ENCODE data around the gene LGALS13. TPM values are rescaled to one million over a fixed set of nuclear protein-coding genes. Genes with fewer than 3 reads are reported as not detected.

The LGALS13 gene
- total and polyA plus RNA-seq, 7 experiments from 2014 or later, result not detected

DNA sequence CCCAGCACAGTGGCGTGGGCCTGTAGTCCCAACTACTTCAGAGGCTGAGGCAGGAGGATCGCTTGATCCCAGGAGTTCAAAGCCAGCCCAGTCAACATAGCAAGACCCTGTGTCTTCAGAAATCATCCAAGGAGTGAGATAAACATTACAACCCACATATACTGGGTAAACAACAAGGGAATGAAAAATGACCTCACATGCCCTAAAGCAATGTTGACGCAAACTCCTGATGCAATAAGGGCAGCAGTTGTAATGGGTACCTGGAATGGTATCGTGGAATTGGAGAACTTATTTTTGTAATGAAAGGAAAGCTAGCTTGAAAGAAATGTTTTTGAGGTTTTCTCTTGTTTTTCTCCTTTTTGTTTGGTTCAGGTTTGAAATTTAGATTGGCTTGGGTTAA lies 28.9 kb downstream of the LGALS13 start:
- Histone ChIP-seq H3K9me3 (ENCODE audit: control insufficient read depth in 2 of 3, low read length in 3 of 3) (no peaks in the 10 kb centered on the region), H3K27ac (ENCODE audit: low read depth, low read length) (no peak overlapping the region), H3K4me1 (ENCODE audit: control insufficient read depth in 2 of 2, insufficient read depth in 2 of 2, low read length in 2 of 2) (no peaks in the 10 kb centered on the region), H3K27me3 (ENCODE audit: control insufficient read depth in 2 of 2, insufficient read depth in 2 of 2, low read length in 2 of 2) (peaks cover 0 to 3% of the 10 kb centered on the region in 2 donors), H3K4me3 (ENCODE audit: low read length) (no peak overlapping the region), H3K36me3 (ENCODE audit: control insufficient read depth in 2 of 3, insufficient read depth in 3 of 3, low read length in 3 of 3) (no peaks in the 10 kb centered on the region)
- Mint-ChIP-seq H3K27me3 (peaks cover 12 to 26% (median 20%) of the 10 kb centered on the region in 5 donors), H3K4me3 (no peak overlapping the region), H3K4me1 (peaks cover 0 to 2% (median 0%) of the 10 kb centered on the region in 7 donors), H3K36me3 (peaks cover 0 to 5% (median 0%) of the 10 kb centered on the region in 5 donors), H3K27ac (no peak overlapping the region), H3K9me3 (peaks cover 0 to 12% (median 3%) of the 10 kb centered on the region in 11 donors)
- DNase-seq (no peak), ATAC-seq (no peak)
- intact Hi-C loops (cut with micrococcal nuclease), result no loop called here
- CTCF ChIA-PET, result interaction anchor here (0.6 kb wide), 1 partner anchor 85 kb away, joined by 7 read pairs; no protein-coding TSS in a partner anchor
- POLR2A ChIA-PET, result no interaction called here

DNA sequence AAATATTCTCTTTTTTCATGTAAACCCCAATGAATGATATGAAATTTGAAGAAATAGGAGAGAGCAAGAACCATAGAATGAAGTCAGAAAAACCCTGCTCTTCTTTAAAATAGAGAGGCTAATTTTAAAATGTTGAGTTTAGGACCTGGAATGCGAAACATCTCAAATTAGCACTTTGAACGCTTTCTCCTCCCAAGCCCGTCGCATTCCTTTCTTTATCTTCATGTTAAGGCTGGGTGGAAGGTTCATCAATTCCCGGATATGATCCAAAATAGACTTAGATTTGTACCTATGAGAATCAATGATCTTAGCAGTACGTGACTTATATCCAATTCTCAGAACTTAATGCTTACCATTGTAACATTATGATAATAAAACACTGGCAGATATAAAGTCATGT lies 29.3 kb downstream of the LGALS13 start:
- CTCF ChIA-PET, result no interaction called here
- Histone ChIP-seq H3K4me1 (ENCODE audit: control insufficient read depth in 2 of 2, insufficient read depth in 2 of 2, low read length in 2 of 2) (no peaks in the 10 kb centered on the region), H3K36me3 (ENCODE audit: control insufficient read depth in 2 of 3, insufficient read depth in 3 of 3, low read length in 3 of 3) (no peaks in the 10 kb centered on the region), H3K9me3 (ENCODE audit: control insufficient read depth in 2 of 3, low read length in 3 of 3) (no peaks in the 10 kb centered on the region), H3K4me3 (ENCODE audit: low read length) (no peak overlapping the region), H3K27me3 (ENCODE audit: control insufficient read depth in 2 of 2, insufficient read depth in 2 of 2, low read length in 2 of 2) (peaks cover 0 to 4% of the 10 kb centered on the region in 2 donors), H3K27ac (ENCODE audit: low read depth, low read length) (no peak overlapping the region)
- intact Hi-C loops (cut with micrococcal nuclease), result no loop called here
- Mint-ChIP-seq H3K4me1 (peaks cover 0 to 2% (median 0%) of the 10 kb centered on the region in 7 donors), H3K27ac (no peak overlapping the region), H3K36me3 (peaks cover 0 to 5% (median 0%) of the 10 kb centered on the region in 5 donors), H3K27me3 (peaks cover 15 to 30% (median 23%) of the 10 kb centered on the region in 5 donors), H3K9me3 (peaks cover 0 to 12% (median 3%) of the 10 kb centered on the region in 11 donors), H3K4me3 (no peak overlapping the region)
- ATAC-seq, result no peak
- POLR2A ChIA-PET, result no interaction called here
- DNase-seq, result no peak

DNA sequence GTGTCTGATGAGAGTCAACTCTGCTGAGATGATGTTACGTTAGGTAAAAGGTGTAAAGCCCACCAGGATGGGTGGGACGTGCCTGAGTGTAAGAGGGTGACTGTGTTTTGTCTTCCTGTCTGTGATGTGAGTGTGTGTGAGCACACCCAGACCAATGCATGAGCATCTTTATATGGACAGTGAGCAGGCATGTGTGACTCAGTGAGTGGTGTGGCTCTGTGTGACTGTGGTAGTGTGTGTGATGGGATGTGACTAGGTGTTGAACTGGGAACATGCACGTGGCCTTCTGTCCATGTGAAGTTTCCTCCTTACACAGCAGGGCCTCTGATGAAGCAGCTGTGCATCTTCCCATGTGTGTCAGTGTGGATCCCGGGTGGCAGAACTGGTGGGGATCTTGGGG lies 35.6 kb downstream of the LGALS13 start:
- Histone ChIP-seq H3K27ac (ENCODE audit: low read depth, low read length) (no peak overlapping the region), H3K4me1 (ENCODE audit: control insufficient read depth in 2 of 2, insufficient read depth in 2 of 2, low read length in 2 of 2) (no peaks in the 10 kb centered on the region), H3K9me3 (ENCODE audit: control insufficient read depth in 2 of 3, low read length in 3 of 3) (no peaks in the 10 kb centered on the region), H3K4me3 (ENCODE audit: low read length) (no peak overlapping the region), H3K27me3 (ENCODE audit: control insufficient read depth in 2 of 2, insufficient read depth in 2 of 2, low read length in 2 of 2) (peaks cover 4% of the 10 kb centered on the region in 2 donors), H3K36me3 (ENCODE audit: control insufficient read depth in 2 of 3, insufficient read depth in 3 of 3, low read length in 3 of 3) (no peaks in the 10 kb centered on the region)
- ChIA-PET POLR2A (no interaction called here), CTCF (no interaction called here)
- DNase-seq (no peak), ATAC-seq (no peak)
- intact Hi-C loops (cut with micrococcal nuclease), result no loop called here
- Mint-ChIP-seq H3K27me3 (peaks cover 28 to 72% (median 62%) of the 10 kb centered on the region in 5 donors), H3K9me3 (peaks cover 0 to 12% (median 3%) of the 10 kb centered on the region in 11 donors), H3K27ac (no peak overlapping the region), H3K36me3 (peaks cover 0 to 9% (median 0%) of the 10 kb centered on the region in 5 donors), H3K4me3 (no peak overlapping the region), H3K4me1 (no peaks in the 10 kb centered on the region)

- ATAC-seq (no peak), DNase-seq (no peak)
- ChIA-PET POLR2A (no interaction called here), CTCF (no interaction called here)
- intact Hi-C loops (cut with micrococcal nuclease), result no loop called here
- H3K4me3 ChIP-seq (ENCODE audit: low read length), result no peak overlapping the region
- Mint-ChIP-seq H3K36me3 (peaks cover 0 to 4% (median 0%) of the 10 kb centered on the region in 5 donors), H3K27ac (no peak overlapping the region), H3K9me3 (peaks cover 0 to 7% (median 2%) of the 10 kb centered on the region in 11 donors), H3K4me3 (no peak overlapping the region), H3K4me1 (no peaks in the 10 kb centered on the region), H3K27me3 (peaks cover 15 to 71% (median 64%) of the 10 kb centered on the region in 5 donors)
- H3K9me3 ChIP-seq (ENCODE audit: control insufficient read depth in 2 of 3, low read length in 3 of 3), result no peaks in the 10 kb centered on the region
- H3K27ac ChIP-seq (ENCODE audit: low read depth, low read length), result no peak overlapping the region
- H3K36me3 ChIP-seq (ENCODE audit: control insufficient read depth in 2 of 3, insufficient read depth in 3 of 3, low read length in 3 of 3), result no peaks in the 10 kb centered on the region
- H3K4me1 ChIP-seq (ENCODE audit: control insufficient read depth in 2 of 2, insufficient read depth in 2 of 2, low read length in 2 of 2), result no peaks in the 10 kb centered on the region
- H3K27me3 ChIP-seq (ENCODE audit: control insufficient read depth in 2 of 2, insufficient read depth in 2 of 2, low read length in 2 of 2), result peaks cover 0 to 4% of the 10 kb centered on the region in 2 donors
Observed at GRCh38 chr19:39641773-39642172, 39.4 kb downstream of the LGALS13 start.

DNA sequence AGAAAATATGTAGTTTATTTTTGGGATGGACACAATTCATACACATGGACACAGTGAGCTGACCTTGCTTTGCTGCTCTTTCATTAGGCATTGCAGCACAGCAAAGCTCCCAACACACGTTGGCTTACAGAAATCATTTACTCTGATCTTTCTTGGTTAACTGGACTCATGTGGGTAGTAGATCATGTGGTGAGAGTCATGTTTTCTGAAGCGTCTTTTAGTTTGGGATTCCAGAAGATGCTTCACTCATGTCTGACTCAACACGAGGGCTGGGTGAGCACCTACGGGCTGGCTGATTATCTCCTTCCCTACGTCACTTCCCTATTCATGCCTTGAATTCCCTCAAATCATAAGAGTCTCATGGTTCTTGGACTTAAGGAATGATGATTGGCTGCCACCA lies 41.3 kb downstream of the LGALS13 start:
- no peak for ATAC-seq
- no peak overlapping the region for H3K27ac ChIP-seq (ENCODE audit: low read depth, low read length)
- no peak overlapping the region for H3K27ac Mint-ChIP-seq
- H3K4me3 ChIP-seq (ENCODE audit: low read length), result no peak overlapping the region
- no peaks in the 10 kb centered on the region for H3K9me3 ChIP-seq (ENCODE audit: control insufficient read depth in 2 of 3, low read length in 3 of 3)
- H3K4me1 ChIP-seq (ENCODE audit: control insufficient read depth in 2 of 2, insufficient read depth in 2 of 2, low read length in 2 of 2), result no peaks in the 10 kb centered on the region
- no peaks in the 10 kb centered on the region for H3K4me1 Mint-ChIP-seq
- peaks cover 0 to 7% (median 2%) of the 10 kb centered on the region in 11 donors for H3K9me3 Mint-ChIP-seq
- ChIA-PET CTCF (no interaction called here), POLR2A (no interaction called here)
- H3K36me3 Mint-ChIP-seq, result peaks cover 0 to 4% (median 0%) of the 10 kb centered on the region in 5 donors
- intact Hi-C loops (cut with micrococcal nuclease), result no loop called here
- DNase-seq, result no peak
- H3K4me3 Mint-ChIP-seq, result no peak overlapping the region
- no peaks in the 10 kb centered on the region for H3K36me3 ChIP-seq (ENCODE audit: control insufficient read depth in 2 of 3, insufficient read depth in 3 of 3, low read length in 3 of 3)
- H3K27me3 ChIP-seq (ENCODE audit: control insufficient read depth in 2 of 2, insufficient read depth in 2 of 2, low read length in 2 of 2), result no peaks in the 10 kb centered on the region
- peaks cover 14 to 72% (median 57%) of the 10 kb centered on the region in 5 donors for H3K27me3 Mint-ChIP-seq

DNA sequence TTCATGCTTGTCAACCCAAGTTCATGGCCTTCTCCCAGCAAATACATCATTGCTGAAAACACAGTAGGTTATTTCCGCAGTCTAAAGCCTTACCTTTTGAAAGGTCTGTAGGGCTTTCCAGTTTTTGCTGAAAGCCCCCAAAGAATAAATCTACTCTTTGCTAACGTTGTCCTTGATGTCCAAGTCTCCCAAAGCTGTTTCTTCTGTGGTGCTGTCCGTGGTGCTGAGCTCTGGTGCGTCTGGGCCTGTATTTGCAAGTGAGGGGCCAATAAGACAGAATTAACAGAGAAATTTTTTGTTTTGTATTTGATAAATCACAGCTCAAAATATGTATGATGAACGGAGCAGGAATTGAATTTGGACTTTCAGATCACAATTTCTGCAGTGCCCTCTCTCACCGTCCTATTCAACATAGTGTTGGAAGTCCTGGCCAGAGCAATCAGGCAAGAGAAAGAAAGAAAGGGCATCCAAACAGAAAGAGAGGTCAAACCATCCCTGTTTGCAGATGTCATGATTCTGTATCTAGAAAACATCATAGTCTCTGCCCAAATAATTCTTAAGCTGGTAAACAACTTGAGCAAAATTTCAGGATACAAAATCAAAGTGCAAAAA lies 43.6 kb downstream of the LGALS13 start:
- Mint-ChIP-seq H3K4me1 (no peaks in the 10 kb centered on the region), H3K9me3 (peaks cover 0 to 8% (median 2%) of the 10 kb centered on the region in 11 donors), H3K27ac (no peak overlapping the region), H3K27me3 (peaks cover 25 to 66% (median 62%) of the 10 kb centered on the region in 5 donors), H3K4me3 (no peak overlapping the region), H3K36me3 (no peaks in the 10 kb centered on the region)
- ChIA-PET POLR2A (no interaction called here), CTCF (no interaction called here)
- Histone ChIP-seq H3K27ac (ENCODE audit: low read depth, low read length) (no peak overlapping the region), H3K36me3 (ENCODE audit: control insufficient read depth in 2 of 3, insufficient read depth in 3 of 3, low read length in 3 of 3) (no peaks in the 10 kb centered on the region), H3K9me3 (ENCODE audit: control insufficient read depth in 2 of 3, low read length in 3 of 3) (no peaks in the 10 kb centered on the region), H3K4me1 (ENCODE audit: control insufficient read depth in 2 of 2, insufficient read depth in 2 of 2, low read length in 2 of 2) (no peaks in the 10 kb centered on the region), H3K27me3 (ENCODE audit: control insufficient read depth in 2 of 2, insufficient read depth in 2 of 2, low read length in 2 of 2) (no peaks in the 10 kb centered on the region), H3K4me3 (ENCODE audit: low read length) (no peak overlapping the region)
- DNase-seq, result peak in 1 of 9 donors; percentile 4
- ATAC-seq, result no peak
- intact Hi-C loops (cut with micrococcal nuclease), result no loop called here

DNA sequence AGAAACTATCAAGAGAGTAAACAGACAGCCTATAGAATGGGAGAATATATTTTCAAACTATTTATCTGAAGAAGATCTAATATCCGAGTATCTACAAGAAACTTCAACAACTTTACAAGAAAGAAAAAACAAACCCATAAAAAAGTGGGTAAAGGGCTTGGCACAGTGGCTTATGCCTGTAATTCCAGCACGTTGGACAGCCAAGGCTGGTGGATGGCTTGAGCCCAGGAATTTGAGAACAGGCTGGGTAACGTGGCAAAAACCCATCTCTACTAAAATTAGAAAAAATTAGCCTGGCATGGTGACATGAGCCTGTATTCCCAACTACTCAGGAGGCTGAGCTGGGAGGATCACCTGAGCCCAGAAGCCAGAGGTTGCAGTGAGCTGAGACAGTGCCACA lies 45.6 kb downstream of the LGALS13 start:
- peaks cover 0 to 8% (median 2%) of the 10 kb centered on the region in 11 donors for H3K9me3 Mint-ChIP-seq
- POLR2A ChIA-PET, result no interaction called here

More for the DNA sequence above, 45.6 kb downstream of the LGALS13 start:
- no peaks in the 10 kb centered on the region for H3K4me1 Mint-ChIP-seq
- ATAC-seq (no peak), DNase-seq (no peak)
- H3K27ac Mint-ChIP-seq, result no peak overlapping the region
- H3K27me3 Mint-ChIP-seq, result peaks cover 38 to 59% (median 55%) of the 10 kb centered on the region in 5 donors
- intact Hi-C loops (cut with micrococcal nuclease), result no loop called here
- Histone ChIP-seq H3K9me3 (ENCODE audit: control insufficient read depth in 2 of 3, low read length in 3 of 3) (no peaks in the 10 kb centered on the region), H3K27me3 (ENCODE audit: control insufficient read depth in 2 of 2, insufficient read depth in 2 of 2, low read length in 2 of 2) (no peaks in the 10 kb centered on the region), H3K4me1 (ENCODE audit: control insufficient read depth in 2 of 2, insufficient read depth in 2 of 2, low read length in 2 of 2) (no peaks in the 10 kb centered on the region), H3K4me3 (ENCODE audit: low read length) (no peak overlapping the region), H3K36me3 (ENCODE audit: control insufficient read depth in 2 of 3, insufficient read depth in 3 of 3, low read length in 3 of 3) (no peaks in the 10 kb centered on the region), H3K27ac (ENCODE audit: low read depth, low read length) (no peak overlapping the region)
- no peaks in the 10 kb centered on the region for H3K36me3 Mint-ChIP-seq
- H3K4me3 Mint-ChIP-seq, result no peak overlapping the region
- CTCF ChIA-PET, result no interaction called here

Measured in naive thymus-derived CD4-positive, alpha-beta T cell (primary cell).